Mesothelial cell of epicardium (in vitro differentiated cells): Measurements from ENCODE around the gene LSM14A. TPM values are rescaled to one million over a fixed set of nuclear protein-coding genes. Genes with fewer than 3 reads are reported as not detected.
A peak's percentile ranks its signal among the peaks of the same experiment; 100 is the strongest.
"Not testable (repeated sequence)": the region's sequence is repeated elsewhere in the genome, so short reads cannot be mapped to it uniquely, and the experiment has no call there.

Experiments used
- DNase-seq, 2 experiments: peaks; one replicate each; pipeline ENCODE4 v3.0.0; 2021; ENCODE audit warnings: low spot score in 2 of 2; ENCODE audit not compliant: unreplicated experiment in 2 of 2
- H3K27ac Mint-ChIP-seq: 2 replicates; pipeline ENCODE4 v1.8.0; 2021; ENCODE audit warnings: mixed read lengths
- H3K27me3 Mint-ChIP-seq: 2 replicates; pipeline ENCODE4 v1.8.0; 2021; ENCODE audit warnings: low read depth, mixed read lengths
- H3K36me3 Mint-ChIP-seq: 2 replicates; pipeline ENCODE4 v1.8.0; 2021; ENCODE audit warnings: mixed read lengths
- H3K4me1 Mint-ChIP-seq: 2 replicates; pipeline ENCODE4 v1.8.0; 2021; ENCODE audit warnings: mixed read lengths
- H3K4me3 Mint-ChIP-seq: 2 replicates; pipeline ENCODE4 v1.8.0; 2021; ENCODE audit warnings: mild to moderate bottlenecking, moderate library complexity, mixed read lengths
- H3K9me3 Mint-ChIP-seq: 2 replicates; pipeline ENCODE4 v1.8.0; 2021; ENCODE audit warnings: mixed read lengths
- CTCF ChIP-seq: fragments of 200-600 bp; sonication (generic); IDR thresholded peaks from one replicate; pipeline ENCODE4 v1.5.0; 2021; ENCODE audit warnings: antibody characterized with exemption; ENCODE audit not compliant: unreplicated experiment
- total RNA-seq: library from RNA; stranded (reverse); gene quantifications from 3 replicates; pipeline ENCODE4 v1.2.1, GENCODE V29; 2021

The LSM14A gene
- total RNA-seq, 1 donor from 2014 or later: 153 TPM

- H3K9me3 Mint-ChIP-seq: no peaks in the 10 kb centered on the region
- TF ChIP-seq CTCF: no peak
- DNase-seq: no peak
- no peak overlapping the region for H3K27ac Mint-ChIP-seq
- no peaks in the 10 kb centered on the region for H3K27me3 Mint-ChIP-seq
- no peak overlapping the region for H3K4me3 Mint-ChIP-seq
- peaks cover 40% of the 10 kb centered on the region for H3K36me3 Mint-ChIP-seq
- H3K4me1 Mint-ChIP-seq: no peaks in the 10 kb centered on the region
Measured at GRCh38 chr19:34201133-34201532, 28.8 kb downstream of the LSM14A start.

- not testable (repeated sequence) for H3K27me3 Mint-ChIP-seq, H3K4me1 Mint-ChIP-seq, H3K9me3 Mint-ChIP-seq, H3K4me3 Mint-ChIP-seq, DNase-seq
- Mint-ChIP-seq H3K27ac (peak overlapping the region; percentile 25), H3K36me3 (peaks cover 26% of the 10 kb centered on the region)
Measured at GRCh38 chr19:34205324-34205723, 33.0 kb downstream of the LSM14A start.

- DNase-seq: no peak
- H3K36me3 Mint-ChIP-seq: peaks cover 21% of the 10 kb centered on the region
- H3K27me3 Mint-ChIP-seq: no peaks in the 10 kb centered on the region
- no peaks in the 10 kb centered on the region for H3K9me3 Mint-ChIP-seq
- H3K4me3 Mint-ChIP-seq: no peak overlapping the region
- H3K27ac Mint-ChIP-seq: no peak overlapping the region
- H3K4me1 Mint-ChIP-seq: no peaks in the 10 kb centered on the region
- no peak for TF ChIP-seq CTCF
Measured at GRCh38 chr19:34208291-34208884, 36.1 kb downstream of the LSM14A start.

- no peak for TF ChIP-seq CTCF
- Mint-ChIP-seq H3K27ac (no peak overlapping the region), H3K4me3 (no peak overlapping the region), H3K36me3 (peaks cover 22% of the 10 kb centered on the region), H3K4me1 (no peaks in the 10 kb centered on the region), H3K27me3 (no peaks in the 10 kb centered on the region), H3K9me3 (no peaks in the 10 kb centered on the region)
- no peak for DNase-seq
Measured at GRCh38 chr19:34209726-34210125, 37.4 kb downstream of the LSM14A start.

- TF ChIP-seq CTCF: no peak
- no peaks in the 10 kb centered on the region for H3K9me3 Mint-ChIP-seq
- H3K27ac Mint-ChIP-seq: no peak overlapping the region
- peaks cover 24% of the 10 kb centered on the region for H3K36me3 Mint-ChIP-seq
- H3K4me1 Mint-ChIP-seq: peaks cover 8% of the 10 kb centered on the region
- no peaks in the 10 kb centered on the region for H3K27me3 Mint-ChIP-seq
- no peak for DNase-seq
- no peak overlapping the region for H3K4me3 Mint-ChIP-seq
Measured at GRCh38 chr19:34213283-34213682, 41.0 kb downstream of the LSM14A start.

- no peak for TF ChIP-seq CTCF
- Mint-ChIP-seq H3K36me3 (peaks cover 24% of the 10 kb centered on the region), H3K27me3 (no peaks in the 10 kb centered on the region), H3K4me3 (no peak overlapping the region), H3K27ac (no peak overlapping the region), H3K4me1 (peaks cover 14% of the 10 kb centered on the region), H3K9me3 (no peaks in the 10 kb centered on the region)
- DNase-seq: no peak
Measured at GRCh38 chr19:34214040-34214439, 41.7 kb downstream of the LSM14A start.
